ENCODE data around the gene ZNF768.

- TF ChIP-seq POLR2A (IDR thresholded peaks at IDR 0.05; ENCODE audit: low read depth, low read length) (no peak), POLR2AphosphoS5 (IDR thresholded peaks at IDR 0.05; ENCODE audit: low read depth, low read length) (no peak)
Measured at GRCh38 chr16:30546115-30546514, 19.7 kb upstream of the ZNF768 start.

Measured in GM12892 (cell line).